Tibial nerve (tissue), 4 donors: ENCODE results near the gene BPNT1. TPM values are rescaled to one million over a fixed set of nuclear protein-coding genes. Genes with fewer than 3 reads are reported as not detected.
A peak's percentile ranks its signal among the peaks of the same experiment; 100 is the strongest.

Experiments used
- DNase-seq, 2 donors: peaks; one replicate each; pipeline ENCODE4 v3.0.0-alpha.2; 2019; ENCODE audit warnings: low spot score in 2 of 2
- H3K27ac ChIP-seq, 4 donors: fragments of 200-600 bp; sonication (generic) in 3 of 4; one replicate each; pipeline ENCODE4 v1.5.1; 2017 to 2019; ENCODE audit warnings: mild to moderate bottlenecking in 1 of 4
- H3K27me3 ChIP-seq, 2 donors: fragments of 200-600 bp; sonication (generic) in 1 of 2; one replicate each; pipeline versions ENCODE4 v1.5.1 to v1.6.0; 2017 to 2019
- H3K36me3 ChIP-seq, 3 donors: fragments of 200-600 bp; sonication (generic); one replicate each; pipeline ENCODE4 v1.5.1; 2018 to 2019
- H3K4me1 ChIP-seq, 4 donors: fragments of 200-600 bp; sonication (generic) in 3 of 4; one replicate each; pipeline ENCODE4 v1.5.1; 2017 to 2019
- H3K4me3 ChIP-seq, 4 donors: fragments of 200-600 bp; sonication (generic) in 3 of 4; one replicate each; pipeline ENCODE4 v1.5.1; 2017 to 2019; ENCODE audit warnings: mild to moderate bottlenecking in 1 of 4, moderate library complexity in 1 of 4
- H3K9me3 ChIP-seq, 4 donors: fragments of 200-600 bp; sonication (generic) in 3 of 4; one replicate each; pipeline ENCODE4 v1.5.1; 2017 to 2019
- CTCF ChIP-seq, 5 experiments: fragments of 200-600 bp in 3 of 5; fragments of 450-650 bp in 2 of 5; sonication (generic) in 3 of 5; IDR thresholded peaks; one replicate each; pipeline ENCODE4 v1.5.1; 2016 to 2019; ENCODE audit warnings: antibody characterized with exemption in 5 of 5, mild to moderate bottlenecking in 3 of 5, moderate library complexity in 2 of 5
- EP300 ChIP-seq, 2 donors: sonication (generic); formaldehyde crosslinking; IDR thresholded peaks; one replicate each; pipeline ENCODE4 v1.6.1; 2017; ENCODE audit warnings: antibody characterized with exemption in 2 of 2, mild to moderate bottlenecking in 1 of 2
- POLR2A ChIP-seq, 2 donors: fragments of 450-650 bp; IDR thresholded peaks; one replicate each; pipeline ENCODE4 v1.6.1; 2017; ENCODE audit warnings: antibody characterized with exemption in 2 of 2, mild to moderate bottlenecking in 2 of 2, moderate library complexity in 2 of 2
- small RNA-seq: library from RNA; depleted of rRNA; stranded (forward); fragments of <200 nt; gene quantifications from one replicate; pipeline ENCODE3, GENCODE V24; 2016
- total RNA-seq, 4 donors: library from RNA; depleted of rRNA; stranded (reverse); fragments of >200 nt; gene quantifications; one replicate each; pipeline ENCODE4 v1.1.0, GENCODE V29; 2016

BPNT1 gene
- total RNA-seq, 4 donors from 2014 or later = 16.1 to 25.9 (median 19.2) TPM

GRCh38 chr1:220011620-220012019 is 78.0 kb downstream of the BPNT1 start:
- Histone ChIP-seq H3K4me1 (peaks cover 0 to 7% (median 0%) of the 10 kb centered on the region in 4 donors), H3K27me3 (no peaks in the 10 kb centered on the region), H3K4me3 (no peak overlapping the region), H3K36me3 (peaks cover 2 to 76% (median 14%) of the 10 kb centered on the region in 3 donors), H3K27ac (no peak overlapping the region), H3K9me3 (no peaks in the 10 kb centered on the region)
- no peak for DNase-seq
- TF ChIP-seq CTCF (IDR thresholded peaks at IDR 0.05) = no peak
- TF ChIP-seq EP300 (IDR thresholded peaks at IDR 0.05) = no peak
- no peak for TF ChIP-seq POLR2A (IDR thresholded peaks at IDR 0.05)

Small RNA genes lying within 50 kb of the gene (small RNA-seq; reads per million reads assigned to genes)
- gene MIR194-1 = not detected
- gene MIR215 = 1.2 reads per million, percentile 32 among the genes with 10 or more reads in this experiment

Other genes starting within 250 kb of the BPNT1 start
- gene SLC30A10, start 161.2 kb downstream of the BPNT1 start, total RNA-seq = 1 to 10 TPM in 1 of 4 donors, under 1 TPM in 1, not detected in 2; 0.63 to 1.4 TPM
- 10 to 100 TPM; 38.1 to 53.8 (median 43.4) TPM for gene EPRS1, start 43.3 kb downstream of the BPNT1 start, total RNA-seq
- gene IARS2, start 4.3 kb upstream of the BPNT1 start, total RNA-seq = 10 to 100 TPM; 43.3 to 59.0 (median 52.0) TPM
- gene RAB3GAP2, start 182.7 kb upstream of the BPNT1 start, total RNA-seq = 10 to 100 TPM; 30.6 to 36.8 (median 31.2) TPM